Neural progenitor cell (in vitro differentiated cells): Measurements from ENCODE around the gene STAMBPL1. TPM values are rescaled to one million over a fixed set of nuclear protein-coding genes. Genes with fewer than 3 reads are reported as not detected.

Experiments used
- DNase-seq: peaks from one replicate; pipeline ENCODE4 v3.0.0-alpha.2; 2016; ENCODE audit warnings: low spot score
- H2AFZ ChIP-seq: fragments of 200-600 bp; sonication (generic); replicated peaks from 2 replicates; pipeline ENCODE4 v1.6.1; 2016; ENCODE audit warnings: antibody characterized with exemption
- H3F3A ChIP-seq: fragments of 200-600 bp; sonication (generic); 2 replicates; pipeline ENCODE4 v1.6.1; 2016; ENCODE audit warnings: antibody characterized with exemption, low read depth
- H3K27ac ChIP-seq: fragments of 200-600 bp; sonication (generic); 2 replicates; pipeline ENCODE4 v1.5.1; 2016; ENCODE audit warnings: mild to moderate bottlenecking
- H3K27me3 ChIP-seq: fragments of 200-600 bp; sonication (generic); 2 replicates; pipeline ENCODE4 v1.6.1; 2016; ENCODE audit warnings: mild to moderate bottlenecking, moderate library complexity
- H3K36me3 ChIP-seq: fragments of 200-600 bp; sonication (generic); 2 replicates; pipeline ENCODE4 v1.5.1; 2016
- H3K4me1 ChIP-seq: fragments of 200-600 bp; sonication (generic); 2 replicates; pipeline ENCODE4 v1.6.1; 2016; ENCODE audit warnings: mixed run types
- H3K4me2 ChIP-seq: fragments of 200-600 bp; sonication (generic); 2 replicates; pipeline ENCODE4 v1.6.1; 2016
- H3K4me3 ChIP-seq: fragments of 200-600 bp; sonication (generic); 2 replicates; pipeline ENCODE4 v1.5.1; 2016
- H3K79me2 ChIP-seq: fragments of 200-600 bp; sonication (generic); 2 replicates; pipeline ENCODE4 v1.6.1; 2016; ENCODE audit warnings: low read depth
- H3K9ac ChIP-seq: fragments of 200-600 bp; sonication (generic); 2 replicates; pipeline ENCODE4 v1.6.1; 2016
- H3K9me3 ChIP-seq: fragments of 200-600 bp; sonication (generic); 2 replicates; pipeline ENCODE4 v1.5.1; 2016; ENCODE audit warnings: low read depth
- H4K20me1 ChIP-seq: fragments of 200-600 bp; sonication (generic); 2 replicates; pipeline ENCODE4 v1.6.1; 2016; ENCODE audit warnings: low read depth
- H3K27ac Mint-ChIP-seq: 3 replicates; pipeline ENCODE4 v1.8.0; 2021; ENCODE audit warnings: mixed read lengths
- H3K27me3 Mint-ChIP-seq: 2 replicates; pipeline ENCODE4 v1.8.0; 2022; ENCODE audit warnings: low read depth, mild to moderate bottlenecking, inconsistent platforms, moderate library complexity, mixed read lengths; ENCODE audit not compliant: insufficient read depth
- H3K36me3 Mint-ChIP-seq: 3 replicates; pipeline ENCODE4 v1.8.0; 2021; ENCODE audit warnings: mixed read lengths
- H3K4me1 Mint-ChIP-seq: 3 replicates; pipeline ENCODE4 v1.8.0; 2021; ENCODE audit warnings: mixed read lengths
- H3K4me3 Mint-ChIP-seq: 3 replicates; pipeline ENCODE4 v1.8.0; 2021; ENCODE audit warnings: mild to moderate bottlenecking, moderate library complexity, mixed read lengths
- H3K9me3 Mint-ChIP-seq: 3 replicates; pipeline ENCODE4 v1.8.0; 2020; ENCODE audit warnings: mixed read lengths
- EZH2 ChIP-seq: fragments of 200-600 bp; sonication (generic); IDR thresholded peaks from 2 replicates; pipeline ENCODE4 v1.6.1; 2017; ENCODE audit warnings: antibody characterized with exemption, mild to moderate bottlenecking, moderate library complexity
- EZH2phosphoT487 ChIP-seq: fragments of 200-600 bp; sonication (generic); IDR thresholded peaks from 2 replicates; pipeline ENCODE4 v1.6.1; 2017; ENCODE audit warnings: antibody characterized with exemption
- total RNA-seq: library from RNA; depleted of rRNA; stranded (reverse); fragments of >200 nt; gene quantifications from 2 replicates; pipeline ENCODE4 v1.2.3, GENCODE V29; 2015; ENCODE audit warnings: low replicate concordance
- TF ChIP-seq, protein P1 (sequence below): fragments of 200-600 bp; sonication (generic); IDR thresholded peaks from 2 replicates; pipeline ENCODE4 v1.5.1; 2017; ENCODE audit warnings: antibody characterized with exemption, mild to moderate bottlenecking

The STAMBPL1 gene
- total RNA-seq, 1 donor from 2014 or later, result 1.9 TPM

- Mint-ChIP-seq H3K27ac (no peak overlapping the region), H3K36me3 (peaks cover 2% of the 10 kb centered on the region), H3K4me1 (peaks cover 2% of the 10 kb centered on the region), H3K4me3 (no peak overlapping the region), H3K9me3 (no peaks in the 10 kb centered on the region), H3K27me3 (peaks cover 10% of the 10 kb centered on the region)
- no peak overlapping the region for H2AFZ ChIP-seq
- no peaks in the 10 kb centered on the region for H3F3A ChIP-seq
- no peak overlapping the region for H3K4me3 ChIP-seq
- H3K79me2 ChIP-seq, result no peaks in the 10 kb centered on the region
- H3K9me3 ChIP-seq, result no peaks in the 10 kb centered on the region
- H4K20me1 ChIP-seq, result no peaks in the 10 kb centered on the region
- no peak for DNase-seq
- H3K36me3 ChIP-seq, result no peaks in the 10 kb centered on the region
- H3K27me3 ChIP-seq, result no peaks in the 10 kb centered on the region
- peaks cover 3% of the 10 kb centered on the region for H3K4me1 ChIP-seq
- TF ChIP-seq, protein P1, sequence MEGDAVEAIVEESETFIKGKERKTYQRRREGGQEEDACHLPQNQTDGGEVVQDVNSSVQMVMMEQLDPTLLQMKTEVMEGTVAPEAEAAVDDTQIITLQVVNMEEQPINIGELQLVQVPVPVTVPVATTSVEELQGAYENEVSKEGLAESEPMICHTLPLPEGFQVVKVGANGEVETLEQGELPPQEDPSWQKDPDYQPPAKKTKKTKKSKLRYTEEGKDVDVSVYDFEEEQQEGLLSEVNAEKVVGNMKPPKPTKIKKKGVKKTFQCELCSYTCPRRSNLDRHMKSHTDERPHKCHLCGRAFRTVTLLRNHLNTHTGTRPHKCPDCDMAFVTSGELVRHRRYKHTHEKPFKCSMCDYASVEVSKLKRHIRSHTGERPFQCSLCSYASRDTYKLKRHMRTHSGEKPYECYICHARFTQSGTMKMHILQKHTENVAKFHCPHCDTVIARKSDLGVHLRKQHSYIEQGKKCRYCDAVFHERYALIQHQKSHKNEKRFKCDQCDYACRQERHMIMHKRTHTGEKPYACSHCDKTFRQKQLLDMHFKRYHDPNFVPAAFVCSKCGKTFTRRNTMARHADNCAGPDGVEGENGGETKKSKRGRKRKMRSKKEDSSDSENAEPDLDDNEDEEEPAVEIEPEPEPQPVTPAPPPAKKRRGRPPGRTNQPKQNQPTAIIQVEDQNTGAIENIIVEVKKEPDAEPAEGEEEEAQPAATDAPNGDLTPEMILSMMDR, result no peak
- H3K9ac ChIP-seq, result no peak overlapping the region
- H3K27ac ChIP-seq, result no peak overlapping the region
- no peak overlapping the region for H3K4me2 ChIP-seq
These were observed 22.1 kb downstream of the STAMBPL1 start for GRCh38 chr10:88901984-88902789.

DNA sequence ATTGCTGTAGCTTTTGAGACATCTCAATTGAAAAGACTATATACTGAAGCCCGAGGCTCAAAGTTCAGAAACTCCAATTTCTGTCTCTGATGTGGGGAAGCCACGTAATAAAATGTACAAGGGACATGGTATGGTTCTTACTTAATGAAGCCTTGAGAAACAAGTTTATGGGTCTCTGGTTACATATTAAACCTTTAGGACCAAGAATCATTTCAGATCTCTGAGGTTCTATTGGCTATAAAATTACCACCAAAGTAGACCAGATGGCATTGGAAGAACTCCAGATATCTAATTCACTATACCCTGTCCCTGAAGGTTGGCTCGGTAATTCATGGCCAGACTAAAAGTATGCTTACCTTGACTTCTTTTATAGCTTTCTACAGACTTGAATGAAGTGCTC, 23.7 kb downstream of the STAMBPL1 start:
- no peaks in the 10 kb centered on the region for H3K27me3 ChIP-seq
- no peak overlapping the region for H3K4me2 ChIP-seq
- Mint-ChIP-seq H3K27ac (no peak overlapping the region), H3K4me3 (no peak overlapping the region), H3K9me3 (no peaks in the 10 kb centered on the region), H3K36me3 (peaks cover 2% of the 10 kb centered on the region), H3K4me1 (peaks cover 3% of the 10 kb centered on the region), H3K27me3 (peaks cover 10% of the 10 kb centered on the region)
- no peaks in the 10 kb centered on the region for H3K79me2 ChIP-seq
- H3K27ac ChIP-seq, result no peak overlapping the region
- no peak overlapping the region for H2AFZ ChIP-seq
- no peaks in the 10 kb centered on the region for H4K20me1 ChIP-seq
- H3K9ac ChIP-seq, result no peak overlapping the region
- H3F3A ChIP-seq, result no peaks in the 10 kb centered on the region
- TF ChIP-seq EZH2phosphoT487 (no peak), EZH2 (no peak)
- TF ChIP-seq, protein P1, result no peak
- no peak for DNase-seq
- H3K4me3 ChIP-seq, result no peak overlapping the region
- peaks cover 3% of the 10 kb centered on the region for H3K4me1 ChIP-seq
- H3K36me3 ChIP-seq, result no peaks in the 10 kb centered on the region
- no peaks in the 10 kb centered on the region for H3K9me3 ChIP-seq

GRCh38 chr10:88906921-88907320, 26.9 kb downstream of the STAMBPL1 start:
- Mint-ChIP-seq H3K27ac (no peak overlapping the region), H3K4me3 (no peak overlapping the region), H3K36me3 (peaks cover 2% of the 10 kb centered on the region), H3K27me3 (peaks cover 10% of the 10 kb centered on the region), H3K4me1 (peaks cover 3% of the 10 kb centered on the region), H3K9me3 (no peaks in the 10 kb centered on the region)
- no peaks in the 10 kb centered on the region for H4K20me1 ChIP-seq
- no peaks in the 10 kb centered on the region for H3K79me2 ChIP-seq
- no peak overlapping the region for H2AFZ ChIP-seq
- H3F3A ChIP-seq, result no peaks in the 10 kb centered on the region
- TF ChIP-seq, protein P1, result no peak
- TF ChIP-seq EZH2, result no peak
- TF ChIP-seq EZH2phosphoT487, result no peak
- H3K4me2 ChIP-seq, result no peak overlapping the region
- H3K27me3 ChIP-seq, result no peaks in the 10 kb centered on the region
- H3K4me3 ChIP-seq, result no peak overlapping the region
- no peaks in the 10 kb centered on the region for H3K9me3 ChIP-seq
- H3K36me3 ChIP-seq, result no peaks in the 10 kb centered on the region
- no peak overlapping the region for H3K27ac ChIP-seq
- H3K9ac ChIP-seq, result no peak overlapping the region
- no peaks in the 10 kb centered on the region for H3K4me1 ChIP-seq
- DNase-seq, result no peak
